ENCODE results near the gene CHTOP.
"Not testable (repeated sequence)": the region's sequence is repeated elsewhere in the genome, so short reads cannot be mapped to it uniquely, and the experiment has no call there.

CHTOP gene

GRCh38 chr1:153631047-153632022, 2.5 kb upstream of the CHTOP start:
- DNase-seq (ENCODE audit: low spot score), result no peak

- DNase-seq (ENCODE audit: low spot score), result no peak
Observed at GRCh38 chr1:153633161-153633753, 609 bp upstream of the CHTOP start.

GRCh38 chr1:153635872-153636271, 2.0 kb downstream of the CHTOP start:
- DNase-seq (ENCODE audit: low spot score), result no peak

GRCh38 chr1:153636312-153636711, 2.4 kb downstream of the CHTOP start:
- no peak for DNase-seq (ENCODE audit: low spot score)

GRCh38 chr1:153638261-153638660, 4.4 kb downstream of the CHTOP start:
- no peak for DNase-seq (ENCODE audit: low spot score)

- no peak for DNase-seq (ENCODE audit: low spot score)
Observed at GRCh38 chr1:153639280-153639679, 5.4 kb downstream of the CHTOP start.

- DNase-seq (ENCODE audit: low spot score), result not testable (repeated sequence)
Observed at GRCh38 chr1:153640213-153640612, 6.3 kb downstream of the CHTOP start.

GRCh38 chr1:153640861-153641260, 7.0 kb downstream of the CHTOP start:
- no peak for DNase-seq (ENCODE audit: low spot score)

GRCh38 chr1:153642161-153642560, 8.3 kb downstream of the CHTOP start:
- no peak for DNase-seq (ENCODE audit: low spot score)

- no peak for DNase-seq (ENCODE audit: low spot score)
Observed at GRCh38 chr1:153643100-153643499, 9.2 kb downstream of the CHTOP start.

GRCh38 chr1:153643816-153644215, 9.9 kb downstream of the CHTOP start:
- DNase-seq (ENCODE audit: low spot score), result no peak

- DNase-seq (ENCODE audit: low spot score), result no peak
Observed at GRCh38 chr1:153646672-153647345, 12.9 kb downstream of the CHTOP start.

GRCh38 chr1:153647346-153647714, 13.5 kb downstream of the CHTOP start:
- no peak for DNase-seq (ENCODE audit: low spot score)

GRCh38 chr1:153648000-153648643, 14.3 kb downstream of the CHTOP start:
- DNase-seq (ENCODE audit: low spot score), result no peak

- no peak for DNase-seq (ENCODE audit: low spot score)
Observed at GRCh38 chr1:153649137-153649862, 15.4 kb downstream of the CHTOP start.

GRCh38 chr1:153649863-153650235, 16.0 kb downstream of the CHTOP start:
- DNase-seq (ENCODE audit: low spot score), result no peak

GRCh38 chr1:153651771-153652170, 17.9 kb downstream of the CHTOP start:
- DNase-seq (ENCODE audit: low spot score), result no peak

GRCh38 chr1:153652805-153653500, 19.1 kb downstream of the CHTOP start:
- no peak for DNase-seq (ENCODE audit: low spot score)

- DNase-seq (ENCODE audit: low spot score), result no peak
Observed at GRCh38 chr1:153655333-153655732, 21.5 kb downstream of the CHTOP start.

- DNase-seq (ENCODE audit: low spot score), result peak; percentile 95
Observed at GRCh38 chr1:153658400-153659174, 24.7 kb downstream of the CHTOP start, which contains the start of gene SNAPIN. Gene SNAPIN, plus strand, starts transcription at chr1:153658703. Its CDS starts 41 bp downstream, at chr1:153658744.

Data from ecto neural progenitor cell (in vitro differentiated cells).